K562 (cell line): ENCODE results near the gene ARHGAP32. TPM values are rescaled to one million over a fixed set of nuclear protein-coding genes. Genes with fewer than 3 reads are reported as not detected.

Experiments
- ATAC-seq: fragments of 200-7000 bp; cut with Tn5 transposase; 3 replicates; pipeline ENCODE4 v1.9.1; 2020; ENCODE audit warnings: moderate library complexity
- BruUV-seq: library from RNA; stranded (reverse); fragments of 400-500 nt; replicated peaks from 2 replicates; lab custom pipeline; 2021; lab: Mats Ljungman, UMichigan
- CTCF ChIA-PET: fragments of 300-600 bp; formaldehyde crosslinking; extraction: SDS; loops from one replicate; lab custom pipeline; 2021; ENCODE audit warnings: low intra/inter-chr PET ratio; lab: Yijun Ruan, JAX
- POLR2A ChIA-PET: fragments of 300-600, 350-650 bp; sonication (Branson Sonifier 250); formaldehyde crosslinking; extraction: SDS; loops from one replicate; lab custom pipeline; 2021; ENCODE audit warnings: antibody characterized with exemption, inconsistent platforms; lab: Yijun Ruan, JAX
- DNase-seq, 4 experiments: peaks; one replicate each; pipeline versions ENCODE4 v3.0.0 to v3.0.0-alpha.2; 2011 to 2018; ENCODE audit warnings: low spot score in 3 of 4, mixed read lengths in 3 of 4; ENCODE audit errors: extremely low read depth in 1 of 4
- FAIRE-seq: peaks from 2 replicates; lab custom pipeline; 2011; peaks lifted over from hg19 to GRCh38; lab: Jason Lieb, UNC
- H2AFZ ChIP-seq: 2 replicates; pipeline ENCODE4 v1.6.0; 2011; ENCODE audit warnings: low read depth, low read length, control low read depth, inconsistent platforms
- H3K27ac ChIP-seq: fragments of 200-600 bp; 3 replicates; pipeline ENCODE4 v1.8.0; 2011; ENCODE audit warnings: low read depth, mild to moderate bottlenecking, control low read depth, inconsistent platforms, low read length, moderate library complexity, mixed read lengths; ENCODE audit errors: extremely low read depth
- H3K27me3 ChIP-seq, 2 experiments: fragments of 300-600 bp in 1 of 2; 2 replicates in 1 of 2; 3 replicates in 1 of 2; pipeline versions ENCODE4 v1.6.0 to v1.8.0; 2011; ENCODE audit warnings: inconsistent platforms in 2 of 2, low read length in 2 of 2, mild to moderate bottlenecking in 1 of 2, mixed read lengths in 1 of 2, moderate library complexity in 1 of 2; ENCODE audit not compliant: control insufficient read depth in 2 of 2, insufficient read depth in 2 of 2
- H3K36me3 ChIP-seq: fragments of 300-600 bp; 3 replicates; pipeline ENCODE4 v1.8.0; 2011; ENCODE audit warnings: mild to moderate bottlenecking, low read length, inconsistent platforms; ENCODE audit not compliant: control insufficient read depth, insufficient read depth
- H3K4me1 ChIP-seq, 2 experiments: fragments of 200-600 bp in 1 of 2; replicated peaks in 1 of 2; 2 replicates in 1 of 2; 3 replicates in 1 of 2; pipeline versions ENCODE4 v1.5.1 to v1.8.0; 2011; ENCODE audit warnings: inconsistent platforms in 2 of 2, low read length in 2 of 2, mild to moderate bottlenecking in 1 of 2, mixed read lengths in 1 of 2, moderate library complexity in 1 of 2; ENCODE audit not compliant: control insufficient read depth in 2 of 2, insufficient read depth in 2 of 2
- H3K4me2 ChIP-seq: 2 replicates; pipeline ENCODE4 v1.6.1; 2011; ENCODE audit warnings: low read length, control low read depth, inconsistent platforms, mixed read lengths; ENCODE audit not compliant: insufficient read depth
- H3K4me3 ChIP-seq: fragments of 200-600 bp; sonication (generic), shearing (Covaris generic); 2 replicates; pipeline ENCODE4 v1.5.1; 2016; ENCODE audit warnings: control low read depth, inconsistent platforms
- H3K79me2 ChIP-seq: fragments of 200-600 bp; 3 replicates; pipeline ENCODE4 v1.8.0; 2011; ENCODE audit warnings: low read length, inconsistent platforms; ENCODE audit not compliant: control insufficient read depth, insufficient read depth
- H3K9ac ChIP-seq, 2 experiments: 2 replicates each; pipeline versions ENCODE4 v1.6.0 to v1.6.1; 2011; ENCODE audit warnings: low read depth in 2 of 2, low read length in 2 of 2, control low read depth in 1 of 2, inconsistent platforms in 1 of 2, mild to moderate bottlenecking in 1 of 2, mixed read lengths in 1 of 2; ENCODE audit not compliant: insufficient read depth in 1 of 2
- H3K9me1 ChIP-seq: one replicate; pipeline ENCODE4 v1.6.0; 2011; ENCODE audit warnings: inconsistent platforms, mild to moderate bottlenecking, low read length, moderate library complexity; ENCODE audit not compliant: control insufficient read depth, insufficient read depth
- H3K9me3 ChIP-seq: replicated peaks from 2 replicates; pipeline ENCODE4 v1.5.1; 2011; ENCODE audit warnings: low read depth, low read length, inconsistent platforms; ENCODE audit not compliant: control insufficient read depth, insufficient read depth
- H4K20me1 ChIP-seq: replicated peaks from 2 replicates; pipeline ENCODE4 v1.6.1; 2011; ENCODE audit warnings: low read length, inconsistent platforms, mixed read lengths; ENCODE audit not compliant: control insufficient read depth, insufficient read depth
- MTA2 ChIP-seq: fragments of 450-650 bp; IDR thresholded peaks from 2 replicates; pipeline ENCODE4 v1.6.1; 2016; ENCODE audit warnings: low read depth
- MXD1 ChIP-seq: fragments of 250-450 bp; sonication (Bioruptor Pico); IDR thresholded peaks from 2 replicates; pipeline ENCODE4 v1.8.0; 2021; ENCODE audit warnings: borderline replicate concordance, mild to moderate bottlenecking, moderate library complexity; ENCODE audit not compliant: poor library complexity, severe bottlenecking
- SOX6 ChIP-seq: fragments of 450-650 bp; IDR thresholded peaks from 2 replicates; pipeline ENCODE4 v1.6.1; 2014; ENCODE audit warnings: mild to moderate bottlenecking
- ZBTB17 ChIP-seq: fragments of 450-650 bp; formaldehyde crosslinking; IDR thresholded peaks from 2 replicates; pipeline ENCODE4 v1.4.0; 2020; ENCODE audit warnings: mild to moderate bottlenecking
- ZFP91 ChIP-seq: sonication (generic); formaldehyde crosslinking; IDR thresholded peaks from 2 replicates; pipeline ENCODE4 v1.8.0; 2022; ENCODE audit warnings: mild to moderate bottlenecking, missing genetic modification reagents
- ZNF511 ChIP-seq: sonication (generic); formaldehyde crosslinking; IDR thresholded peaks from 2 replicates; pipeline ENCODE4 v1.8.0; 2022; ENCODE audit warnings: mild to moderate bottlenecking, missing genetic modification reagents
- ZNF77 ChIP-seq: fragments of 250-450 bp; sonication (Bioruptor Pico); IDR thresholded peaks from 2 replicates; pipeline ENCODE4 v1.5.0; 2020
- WGBS: fragments of 100-300 bp; shearing (Covaris generic); methylation state at CpG from one replicate; pipeline ENCODE4 v1.1.6; 2016; ENCODE audit warnings: low coverage, mixed read lengths; ENCODE audit not compliant: insufficient coverage; ENCODE audit errors: missing lambda C conversion rate; 5-methylcytosine and 5-hydroxymethylcytosine counted together
- in situ Hi-C: fragments of 300-500 bp; cut with MboI; formaldehyde crosslinking; loops from 4 replicates; pipeline ENCODE4 v1.15.0; 2018; ENCODE audit warnings: inconsistent platforms, mixed read lengths
- intact Hi-C: fragments of 100-400 bp; cut with micrococcal nuclease; formaldehyde crosslinking; loops from 2 replicates; pipeline ENCODE4 v1.14.2; 2022
- polyA plus RNA-seq, 8 experiments: library from polyadenylated mRNA; depleted of rRNA in 4 of 8; stranded (reverse) in 5 of 8; unstranded in 3 of 8; fragments of >200 nt; fragmentation: Nextera tagmentation in 2 of 8; fragmentation: Illumina TruSeq in 1 of 8; extraction: Ambion mirVana in 2 of 8; extraction: Trizol in 1 of 8; gene quantifications; 2 replicates each; pipeline versions ENCODE4 v1.2.1 to v1.2.3, GENCODE V29; 2011 to 2014; ENCODE audit warnings: inconsistent platforms in 1 of 8, missing spikeins in 1 of 8
- total RNA-seq, 7 experiments: library from RNA; depleted of rRNA in 6 of 7; stranded (reverse); fragments of >200 nt in 6 of 7; fragmentation: Illumina TruSeq in 2 of 7; extraction: Trizol in 2 of 7; gene quantifications; 2 replicates each; pipeline versions ENCODE4 v1.2.1 to v1.2.3, GENCODE V29; 2011 to 2021; ENCODE audit warnings: low replicate concordance in 1 of 7
- TF ChIP-seq, protein P1 (sequence below): fragments of 450-650 bp; IDR thresholded peaks from 2 replicates; pipeline ENCODE4 v1.6.1; 2016; ENCODE audit warnings: low read depth, mild to moderate bottlenecking, moderate library complexity

Gene ARHGAP32
- total and polyA plus RNA-seq, 9 of the 15 experiments (the other 6 are each of a cell fraction or from before 2014, with no cell fraction given) = 0.18 TPM; not detected in 8

GRCh38 chr11:128961645-128962044 lies 230.5 kb downstream of the ARHGAP32 start:
- POLR2A ChIA-PET = no interaction called here
- H3K9me1 ChIP-seq = no peaks in the 10 kb centered on the region
- FAIRE-seq (no peak), ATAC-seq (no peak), DNase-seq (no peak)
- no TSS peak for BruUV-seq
- no peaks in the 10 kb centered on the region for H4K20me1 ChIP-seq
- H3K27me3 ChIP-seq = no peaks in the 10 kb centered on the region
- TF ChIP-seq ZFP91 (CRISPR knock-in tag) (no peak), MXD1 (no peak), ZNF511 (no peak), SOX6 (no peak), ZNF77 (CRISPR knock-in tag) (no peak), MTA2 (no peak), ZBTB17 (CRISPR knock-in tag) (no peak)
- TF ChIP-seq, protein P1, sequence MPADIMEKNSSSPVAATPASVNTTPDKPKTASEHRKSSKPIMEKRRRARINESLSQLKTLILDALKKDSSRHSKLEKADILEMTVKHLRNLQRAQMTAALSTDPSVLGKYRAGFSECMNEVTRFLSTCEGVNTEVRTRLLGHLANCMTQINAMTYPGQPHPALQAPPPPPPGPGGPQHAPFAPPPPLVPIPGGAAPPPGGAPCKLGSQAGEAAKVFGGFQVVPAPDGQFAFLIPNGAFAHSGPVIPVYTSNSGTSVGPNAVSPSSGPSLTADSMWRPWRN = no peak
- no peaks in the 10 kb centered on the region for H3K9me3 ChIP-seq
- H3K36me3 ChIP-seq = no peaks in the 10 kb centered on the region
- H3K4me3 ChIP-seq = no peak overlapping the region
- WGBS = 0% methylated on average over 2 of the region's 2 CpGs
- no peak overlapping the region for H3K27ac ChIP-seq
- no peaks in the 10 kb centered on the region for H3K4me1 ChIP-seq
- H2AFZ ChIP-seq = no peak overlapping the region
- no peak overlapping the region for H3K9ac ChIP-seq
- intact Hi-C loops (no loop called here), in situ Hi-C loops (no loop called here)
- H3K4me2 ChIP-seq = no peak overlapping the region
- no peaks in the 10 kb centered on the region for H3K79me2 ChIP-seq
- CTCF ChIA-PET = no interaction called here
